ENCODE measurements around the gene RAP1GAP. TPM values are rescaled to one million over a fixed set of nuclear protein-coding genes. Genes with fewer than 3 reads are reported as not detected.

Gene RAP1GAP
- total and polyA plus RNA-seq, 9 of the 15 experiments (the other 6 are each of a cell fraction or from before 2014, with no cell fraction given), result 0.29 to 30.2 (median 19.2) TPM

- TF ChIP-seq, protein P1, sequence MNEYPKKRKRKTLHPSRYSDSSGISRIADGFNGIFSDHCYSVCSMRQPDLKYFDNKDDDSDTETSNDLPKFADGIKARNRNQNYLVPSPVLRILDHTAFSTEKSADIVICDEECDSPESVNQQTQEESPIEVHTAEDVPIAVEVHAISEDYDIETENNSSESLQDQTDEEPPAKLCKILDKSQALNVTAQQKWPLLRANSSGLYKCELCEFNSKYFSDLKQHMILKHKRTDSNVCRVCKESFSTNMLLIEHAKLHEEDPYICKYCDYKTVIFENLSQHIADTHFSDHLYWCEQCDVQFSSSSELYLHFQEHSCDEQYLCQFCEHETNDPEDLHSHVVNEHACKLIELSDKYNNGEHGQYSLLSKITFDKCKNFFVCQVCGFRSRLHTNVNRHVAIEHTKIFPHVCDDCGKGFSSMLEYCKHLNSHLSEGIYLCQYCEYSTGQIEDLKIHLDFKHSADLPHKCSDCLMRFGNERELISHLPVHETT (CRISPR knock-in tag; conservative IDR thresholded peaks at IDR 0.05 in 1 of 2, IDR thresholded peaks at IDR 0.05 in 1 of 2), result 0 out of 4 replicates have a peak, but pooled peaks of 1 of the 2 experiments have one; percentile 30
- no peak for TF ChIP-seq POLR3A (IDR thresholded peaks at IDR 0.05; ENCODE audit: borderline replicate concordance, extremely low read depth, insufficient read depth, insufficient read length)
- 0 out of 2 replicates have a peak, but pooled peaks have one; percentile 40 for TF ChIP-seq BACH1 (tag; IDR thresholded peaks at IDR 0.05)
- TF ChIP-seq SMARCC2 (IDR thresholded peaks at IDR 0.05; ENCODE audit: low read depth), result no peak
- peak; percentile 28 for TF ChIP-seq SMAD4 (CRISPR knock-in tag; conservative IDR thresholded peaks at IDR 0.05)
- TF ChIP-seq ZBTB2 (IDR thresholded peaks at IDR 0.05), result peak; percentile 63; the same call in 1 of the 2 replicates
- TF ChIP-seq DLX4 (CRISPR knock-in tag; IDR thresholded peaks at IDR 0.05), result no peak
- TF ChIP-seq ZNF592 (IDR thresholded peaks at IDR 0.05), result peak; percentile 93
- TF ChIP-seq NR2C1 (IDR thresholded peaks at IDR 0.05), result no peak
- TF ChIP-seq NR2C1 (tag; IDR thresholded peaks at IDR 0.05), result 0 out of 2 replicates have a peak, but pooled peaks have one; percentile 22
Measured at GRCh38 chr1:21670059-21670881, 1.1 kb upstream of the RAP1GAP start (continued).

Measured in K562 (cell line).